Neural cell (in vitro differentiated cells): Measurements from ENCODE around the gene STK24.

Experiments
- EP300 ChIP-seq: fragments of 450-650 bp; conservative IDR thresholded peaks from 2 replicates; pipeline ENCODE4 v1.6.1; 2014; ENCODE audit warnings: antibody characterized with exemption, mild to moderate bottlenecking, moderate library complexity; ENCODE audit not compliant: poor library complexity, severe bottlenecking
- EZH2 ChIP-seq: fragments of 200-600, 300-800 bp; shearing (Covaris generic), sonication (generic); IDR thresholded peaks from 2 replicates; pipeline ENCODE4 v1.6.1; 2014; ENCODE audit warnings: antibody characterized with exemption, low read length, borderline replicate concordance, mild to moderate bottlenecking; ENCODE audit not compliant: insufficient read depth, poor library complexity, severe bottlenecking
- TF ChIP-seq, protein P1 (sequence below): fragments of 450-650 bp; IDR thresholded peaks from 2 replicates; pipeline ENCODE4 v1.5.1; 2014; ENCODE audit warnings: antibody characterized with exemption, mild to moderate bottlenecking, moderate library complexity; ENCODE audit not compliant: poor library complexity, severe bottlenecking
- TF ChIP-seq, protein P2 (sequence below): IDR thresholded peaks from 2 replicates; pipeline ENCODE4 v1.6.1; 2012; ENCODE audit warnings: borderline replicate concordance

DNA sequence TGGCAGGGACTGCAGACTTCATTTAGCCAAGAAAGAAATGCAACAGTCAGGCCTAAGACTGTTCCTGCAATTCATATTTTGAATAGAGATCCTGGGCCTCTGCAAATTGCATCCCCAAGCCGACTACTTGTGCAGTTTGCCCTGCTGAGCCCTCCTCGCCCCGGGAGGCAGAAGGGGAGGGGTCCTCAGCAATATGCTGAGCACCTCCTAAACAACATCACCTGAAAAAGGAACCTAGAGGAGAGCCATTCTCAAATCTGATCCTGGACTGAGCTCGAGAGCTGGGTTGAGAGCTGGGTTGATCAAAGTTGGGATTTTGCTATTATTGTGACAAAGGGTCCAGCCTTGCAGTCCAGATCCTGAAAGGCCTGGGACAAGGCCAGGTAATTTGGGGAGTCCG lies 129.8 kb downstream of the STK24 start:
- TF ChIP-seq, protein P1, sequence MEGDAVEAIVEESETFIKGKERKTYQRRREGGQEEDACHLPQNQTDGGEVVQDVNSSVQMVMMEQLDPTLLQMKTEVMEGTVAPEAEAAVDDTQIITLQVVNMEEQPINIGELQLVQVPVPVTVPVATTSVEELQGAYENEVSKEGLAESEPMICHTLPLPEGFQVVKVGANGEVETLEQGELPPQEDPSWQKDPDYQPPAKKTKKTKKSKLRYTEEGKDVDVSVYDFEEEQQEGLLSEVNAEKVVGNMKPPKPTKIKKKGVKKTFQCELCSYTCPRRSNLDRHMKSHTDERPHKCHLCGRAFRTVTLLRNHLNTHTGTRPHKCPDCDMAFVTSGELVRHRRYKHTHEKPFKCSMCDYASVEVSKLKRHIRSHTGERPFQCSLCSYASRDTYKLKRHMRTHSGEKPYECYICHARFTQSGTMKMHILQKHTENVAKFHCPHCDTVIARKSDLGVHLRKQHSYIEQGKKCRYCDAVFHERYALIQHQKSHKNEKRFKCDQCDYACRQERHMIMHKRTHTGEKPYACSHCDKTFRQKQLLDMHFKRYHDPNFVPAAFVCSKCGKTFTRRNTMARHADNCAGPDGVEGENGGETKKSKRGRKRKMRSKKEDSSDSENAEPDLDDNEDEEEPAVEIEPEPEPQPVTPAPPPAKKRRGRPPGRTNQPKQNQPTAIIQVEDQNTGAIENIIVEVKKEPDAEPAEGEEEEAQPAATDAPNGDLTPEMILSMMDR: no peak
- TF ChIP-seq, protein P2, sequence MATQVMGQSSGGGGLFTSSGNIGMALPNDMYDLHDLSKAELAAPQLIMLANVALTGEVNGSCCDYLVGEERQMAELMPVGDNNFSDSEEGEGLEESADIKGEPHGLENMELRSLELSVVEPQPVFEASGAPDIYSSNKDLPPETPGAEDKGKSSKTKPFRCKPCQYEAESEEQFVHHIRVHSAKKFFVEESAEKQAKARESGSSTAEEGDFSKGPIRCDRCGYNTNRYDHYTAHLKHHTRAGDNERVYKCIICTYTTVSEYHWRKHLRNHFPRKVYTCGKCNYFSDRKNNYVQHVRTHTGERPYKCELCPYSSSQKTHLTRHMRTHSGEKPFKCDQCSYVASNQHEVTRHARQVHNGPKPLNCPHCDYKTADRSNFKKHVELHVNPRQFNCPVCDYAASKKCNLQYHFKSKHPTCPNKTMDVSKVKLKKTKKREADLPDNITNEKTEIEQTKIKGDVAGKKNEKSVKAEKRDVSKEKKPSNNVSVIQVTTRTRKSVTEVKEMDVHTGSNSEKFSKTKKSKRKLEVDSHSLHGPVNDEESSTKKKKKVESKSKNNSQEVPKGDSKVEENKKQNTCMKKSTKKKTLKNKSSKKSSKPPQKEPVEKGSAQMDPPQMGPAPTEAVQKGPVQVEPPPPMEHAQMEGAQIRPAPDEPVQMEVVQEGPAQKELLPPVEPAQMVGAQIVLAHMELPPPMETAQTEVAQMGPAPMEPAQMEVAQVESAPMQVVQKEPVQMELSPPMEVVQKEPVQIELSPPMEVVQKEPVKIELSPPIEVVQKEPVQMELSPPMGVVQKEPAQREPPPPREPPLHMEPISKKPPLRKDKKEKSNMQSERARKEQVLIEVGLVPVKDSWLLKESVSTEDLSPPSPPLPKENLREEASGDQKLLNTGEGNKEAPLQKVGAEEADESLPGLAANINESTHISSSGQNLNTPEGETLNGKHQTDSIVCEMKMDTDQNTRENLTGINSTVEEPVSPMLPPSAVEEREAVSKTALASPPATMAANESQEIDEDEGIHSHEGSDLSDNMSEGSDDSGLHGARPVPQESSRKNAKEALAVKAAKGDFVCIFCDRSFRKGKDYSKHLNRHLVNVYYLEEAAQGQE: no peak
- TF ChIP-seq EZH2 (no peak), EP300 (no peak)
